ENCODE results near the gene PRDM15.

DNA sequence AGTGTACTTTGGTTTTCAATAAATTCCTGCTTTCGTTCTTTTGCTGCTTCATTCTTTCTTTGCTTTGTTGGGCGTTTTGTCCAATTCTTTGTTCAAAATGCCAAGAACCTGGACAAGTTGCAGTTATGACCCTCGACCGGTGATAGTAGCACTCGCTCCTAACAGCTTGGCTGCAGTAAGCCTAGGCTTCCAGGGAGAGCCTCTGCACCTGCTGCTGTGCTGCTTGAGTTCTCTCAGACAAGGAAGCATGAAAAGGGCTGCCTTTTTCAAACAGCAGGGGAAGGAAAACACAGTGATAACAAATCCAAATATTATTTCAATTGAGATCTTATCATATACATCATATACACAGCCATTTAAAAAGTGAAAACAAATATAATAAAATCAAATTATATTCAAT is 99.5 kb downstream of the PRDM15 start:
- TF ChIP-seq, protein P1, sequence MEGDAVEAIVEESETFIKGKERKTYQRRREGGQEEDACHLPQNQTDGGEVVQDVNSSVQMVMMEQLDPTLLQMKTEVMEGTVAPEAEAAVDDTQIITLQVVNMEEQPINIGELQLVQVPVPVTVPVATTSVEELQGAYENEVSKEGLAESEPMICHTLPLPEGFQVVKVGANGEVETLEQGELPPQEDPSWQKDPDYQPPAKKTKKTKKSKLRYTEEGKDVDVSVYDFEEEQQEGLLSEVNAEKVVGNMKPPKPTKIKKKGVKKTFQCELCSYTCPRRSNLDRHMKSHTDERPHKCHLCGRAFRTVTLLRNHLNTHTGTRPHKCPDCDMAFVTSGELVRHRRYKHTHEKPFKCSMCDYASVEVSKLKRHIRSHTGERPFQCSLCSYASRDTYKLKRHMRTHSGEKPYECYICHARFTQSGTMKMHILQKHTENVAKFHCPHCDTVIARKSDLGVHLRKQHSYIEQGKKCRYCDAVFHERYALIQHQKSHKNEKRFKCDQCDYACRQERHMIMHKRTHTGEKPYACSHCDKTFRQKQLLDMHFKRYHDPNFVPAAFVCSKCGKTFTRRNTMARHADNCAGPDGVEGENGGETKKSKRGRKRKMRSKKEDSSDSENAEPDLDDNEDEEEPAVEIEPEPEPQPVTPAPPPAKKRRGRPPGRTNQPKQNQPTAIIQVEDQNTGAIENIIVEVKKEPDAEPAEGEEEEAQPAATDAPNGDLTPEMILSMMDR (IDR thresholded peaks at IDR 0.05), result no peak
- TF ChIP-seq POLR2A (IDR thresholded peaks at IDR 0.05) (no peak), POLR2AphosphoS5 (IDR thresholded peaks at IDR 0.05) (no peak)

All from suprapubic skin (tissue), 4 donors.